Left hindlimb (tissue), 1 donor: ENCODE measurements around the gene DCC.
"Not testable (repeated sequence)": the region's sequence is repeated elsewhere in the genome, so short reads cannot be mapped to it uniquely, and the experiment has no call there.

Source experiments
- DNase-seq: peaks from one replicate; pipeline ENCODE4 v3.0.0-alpha.2; 2018

The DCC gene

DNA sequence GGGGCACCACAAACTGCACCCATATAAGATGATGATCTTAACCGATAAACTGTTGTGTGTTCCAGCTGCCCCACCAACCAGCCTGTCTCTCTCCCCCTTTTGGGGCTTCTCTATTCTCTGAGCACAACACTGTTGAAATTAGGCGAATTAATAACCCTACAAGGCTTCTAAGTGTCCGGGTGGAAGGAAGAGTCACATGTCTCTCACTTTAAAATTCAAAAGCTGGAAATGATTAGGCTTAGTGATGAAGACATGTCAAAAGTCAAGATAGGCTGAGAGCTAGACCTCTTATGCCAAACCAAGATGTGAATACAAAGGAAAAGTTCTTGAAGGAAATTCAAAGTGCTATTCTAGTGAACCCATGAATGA lies 1102.4 kb downstream of the DCC start:
- DNase-seq, result no peak

DNA sequence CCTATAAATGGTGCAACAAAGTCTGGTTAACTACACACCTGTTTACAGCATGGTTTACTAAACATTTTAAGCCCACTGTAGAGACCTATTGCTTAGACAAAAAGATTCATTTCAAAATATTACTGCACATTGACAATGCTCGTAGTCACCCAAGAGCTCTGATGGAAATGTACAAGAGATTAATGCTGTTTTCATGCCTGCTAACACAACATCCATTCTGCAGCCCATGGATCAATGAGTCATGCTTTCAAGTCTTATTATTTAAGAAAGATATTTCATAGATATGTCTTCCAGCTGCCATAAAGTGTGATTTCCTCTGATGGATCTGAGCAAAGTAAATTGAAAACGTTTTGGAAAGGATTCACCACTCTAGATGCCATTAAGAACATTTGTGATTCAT lies 1103.3 kb downstream of the DCC start:
- DNase-seq, result no peak

DNA sequence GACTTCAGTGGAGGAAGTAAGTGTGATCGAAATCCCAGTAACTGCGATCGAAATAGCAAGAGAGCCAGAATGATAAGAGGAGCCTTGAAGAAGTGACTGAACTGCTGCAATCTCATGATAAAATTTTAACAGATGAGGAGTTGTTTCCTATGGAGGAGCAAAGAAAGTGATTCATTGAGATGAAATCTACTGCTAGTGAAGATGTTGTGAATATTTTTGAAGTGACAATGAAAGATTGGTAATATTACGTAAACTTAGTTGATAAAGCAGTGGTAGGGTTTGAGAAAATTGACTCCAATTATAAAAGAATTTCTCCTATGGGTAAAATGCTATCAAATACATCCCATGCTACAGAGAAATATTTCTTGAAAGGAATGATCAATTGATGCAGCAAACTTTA lies 1103.8 kb downstream of the DCC start:
- no peak for DNase-seq

DNA sequence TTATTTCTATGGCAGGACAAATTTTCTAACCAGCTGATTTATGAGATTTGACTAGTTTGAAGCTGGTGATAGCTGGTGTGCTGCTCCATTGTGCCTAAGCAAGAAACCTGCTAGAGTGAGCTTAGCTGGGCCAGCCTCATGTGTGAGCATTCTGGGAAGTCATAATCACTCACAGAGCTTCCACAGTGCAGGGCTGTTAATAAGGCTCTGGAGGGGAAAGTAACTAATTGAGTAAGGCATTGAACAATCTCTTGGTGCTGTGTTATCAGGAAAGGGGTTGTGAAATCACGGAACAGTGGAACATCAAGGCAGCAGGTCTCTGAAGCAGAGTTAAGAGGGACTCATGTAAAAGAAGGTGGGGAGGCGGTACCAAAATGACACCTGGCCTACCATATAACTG lies 1111.9 kb downstream of the DCC start:
- DNase-seq, result no peak

DNA sequence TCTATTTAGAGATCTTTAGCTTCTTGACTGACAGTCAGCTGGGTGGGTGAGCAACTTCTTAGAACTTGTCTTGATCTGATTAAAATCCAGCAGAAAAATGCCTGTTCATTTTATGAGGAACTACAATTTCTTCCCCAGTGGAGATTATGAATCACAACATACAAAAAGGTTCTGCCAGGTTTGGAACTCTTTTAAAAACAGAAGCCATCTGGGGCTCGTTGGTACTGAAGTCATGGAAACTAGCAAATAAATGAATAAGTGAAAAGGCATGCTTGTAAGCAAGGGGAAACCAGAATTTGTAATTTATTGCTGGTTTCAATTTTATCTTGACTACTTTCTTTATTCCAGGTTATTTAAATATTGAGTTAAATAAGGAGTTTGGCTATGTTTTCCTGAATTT lies 1117.1 kb downstream of the DCC start:
- DNase-seq, result no peak

DNA sequence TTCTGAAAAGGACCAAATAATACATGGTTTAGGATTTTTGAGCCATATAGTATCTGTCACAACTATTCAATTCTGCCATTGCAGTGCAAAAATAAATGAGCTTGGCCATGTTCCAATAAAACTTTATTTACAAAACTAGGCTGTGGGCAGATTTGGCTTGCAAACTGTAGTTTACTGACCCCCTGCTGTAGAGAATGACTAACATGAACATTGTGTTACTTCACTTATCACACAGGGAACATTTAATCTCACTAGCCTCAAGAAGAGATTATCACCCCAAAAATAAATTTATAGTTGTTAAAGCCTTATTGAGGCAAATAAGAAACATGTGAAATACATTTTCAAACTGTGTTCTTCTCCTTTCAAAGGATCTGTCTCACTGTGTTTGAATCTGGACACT lies 1118.3 kb downstream of the DCC start:
- DNase-seq, result no peak

DNA sequence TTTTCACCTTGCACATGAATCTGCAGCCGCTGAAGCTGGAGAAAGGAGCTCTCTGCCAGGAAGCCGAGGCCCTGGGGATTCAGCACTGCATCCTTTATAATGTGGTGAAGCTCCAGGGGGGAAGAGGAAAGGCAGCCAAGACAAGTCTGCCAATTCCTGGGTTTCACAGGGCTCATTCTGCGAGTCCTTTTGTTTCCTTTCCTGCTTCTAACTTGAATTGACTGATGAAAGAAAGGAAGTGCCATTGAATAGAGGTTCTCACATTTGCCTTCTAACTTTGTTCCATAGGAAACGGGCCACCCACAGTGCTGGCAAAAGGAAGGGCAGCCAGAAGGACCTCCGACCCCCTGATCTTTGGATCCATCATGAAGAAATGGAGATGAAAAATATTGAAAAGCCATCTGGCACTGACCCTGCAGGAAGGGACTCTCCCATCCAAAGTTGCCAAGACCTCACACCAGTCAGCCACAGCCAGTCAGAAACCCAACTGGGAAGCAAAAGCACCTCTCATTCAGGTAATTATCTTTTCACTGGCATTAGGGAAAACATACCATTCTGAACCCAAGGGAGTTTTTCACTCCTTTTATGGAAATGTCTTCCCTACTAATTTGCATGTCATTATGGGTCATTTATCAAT lies 1119.1 kb downstream of the DCC start:
- DNase-seq, result no peak

DNA sequence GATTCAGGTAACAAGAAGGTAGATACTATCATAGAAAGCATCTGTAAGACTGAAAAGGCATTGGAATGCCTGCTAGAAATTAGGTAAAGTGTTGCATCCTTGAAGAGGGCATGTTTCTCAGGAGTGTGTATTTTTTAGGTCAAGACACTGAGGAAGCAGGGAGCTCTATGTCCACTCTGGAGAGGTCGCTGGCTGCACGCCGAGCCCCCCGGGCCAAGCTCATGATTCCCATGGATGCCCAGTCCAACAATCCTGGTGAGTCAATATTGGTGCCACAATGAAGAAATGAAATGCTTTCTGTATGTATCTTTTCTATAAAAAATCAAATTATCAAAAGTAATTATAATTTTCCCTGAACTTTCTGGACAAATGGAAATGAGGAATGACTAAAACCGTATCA lies 1127.8 kb downstream of the DCC start:
- no peak for DNase-seq

DNA sequence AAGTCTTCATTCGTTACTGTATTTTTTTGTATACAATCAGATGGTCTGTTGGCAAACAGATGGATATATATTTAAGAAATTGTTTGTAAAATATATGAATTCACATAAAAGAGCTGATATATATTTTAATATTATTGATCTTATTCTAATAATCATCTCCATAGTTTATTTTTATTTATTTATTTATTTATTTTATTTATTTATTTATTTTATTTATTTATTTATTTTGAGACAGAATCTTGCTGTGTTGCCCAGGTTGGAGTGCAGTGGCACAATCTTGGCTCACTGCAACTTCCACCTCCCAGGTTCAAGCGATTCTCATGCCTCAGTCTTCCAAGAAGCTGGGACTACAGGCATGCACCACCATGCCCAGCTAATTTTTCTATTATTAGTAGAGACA lies 1128.2 kb downstream of the DCC start:
- not testable (repeated sequence) for DNase-seq

DNA sequence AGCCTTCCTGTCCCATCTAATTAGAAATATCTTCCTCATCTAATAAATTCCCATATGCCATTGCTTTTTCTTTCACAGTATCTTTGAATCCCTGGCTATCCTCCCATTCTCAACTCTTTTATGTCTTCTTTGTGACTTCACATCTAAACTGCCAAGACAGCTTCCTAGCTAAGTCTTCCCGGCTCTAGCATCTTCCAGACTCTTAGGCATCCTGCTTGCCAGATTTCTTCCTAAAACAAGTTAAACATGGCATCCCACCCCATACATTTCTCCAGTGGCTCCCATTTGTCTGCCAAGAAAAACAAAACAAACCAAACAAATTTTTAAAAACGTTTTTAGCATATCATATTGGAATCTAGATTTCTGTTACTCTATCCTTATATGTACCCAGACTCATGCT lies 1132.5 kb downstream of the DCC start:
- no peak for DNase-seq

DNA sequence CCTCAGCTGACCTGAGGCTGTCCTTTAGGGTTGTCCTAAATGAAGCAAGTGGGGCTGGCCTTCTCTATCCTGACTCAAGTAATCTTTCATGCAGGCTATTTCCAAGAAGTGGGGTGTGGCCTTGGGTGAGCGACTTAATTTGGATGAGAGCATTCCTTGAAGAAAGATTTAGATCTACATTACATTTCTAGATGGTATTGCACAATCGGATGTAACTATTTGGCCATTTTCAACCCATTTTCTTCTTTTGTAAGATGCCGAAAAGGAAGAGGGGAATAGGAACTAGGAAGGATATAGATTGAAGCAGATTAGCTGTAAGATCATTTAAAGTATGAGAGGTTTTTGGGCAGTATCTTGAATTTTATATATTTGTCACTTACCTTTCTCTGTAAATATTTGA lies 1138.2 kb downstream of the DCC start:
- no peak for DNase-seq

DNA sequence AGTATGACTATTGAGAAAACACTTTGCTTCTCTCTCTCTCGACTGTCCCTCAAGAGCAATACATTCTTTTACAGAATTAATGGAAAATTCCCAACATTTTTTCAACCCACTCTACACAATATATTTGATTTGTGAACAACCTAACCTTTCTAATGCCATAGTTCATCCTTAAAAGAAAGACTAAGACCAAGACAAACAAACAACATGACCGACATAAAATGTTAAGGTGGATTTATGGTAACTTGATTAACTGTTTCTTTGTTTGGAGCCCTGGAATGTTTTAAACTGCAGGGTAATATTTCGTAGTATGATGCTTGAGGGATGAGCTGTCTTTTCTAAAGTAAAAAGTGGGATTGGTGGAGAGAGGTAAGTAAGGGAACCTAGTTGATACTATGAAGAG lies 1146.3 kb downstream of the DCC start:
- DNase-seq, result no peak

DNA sequence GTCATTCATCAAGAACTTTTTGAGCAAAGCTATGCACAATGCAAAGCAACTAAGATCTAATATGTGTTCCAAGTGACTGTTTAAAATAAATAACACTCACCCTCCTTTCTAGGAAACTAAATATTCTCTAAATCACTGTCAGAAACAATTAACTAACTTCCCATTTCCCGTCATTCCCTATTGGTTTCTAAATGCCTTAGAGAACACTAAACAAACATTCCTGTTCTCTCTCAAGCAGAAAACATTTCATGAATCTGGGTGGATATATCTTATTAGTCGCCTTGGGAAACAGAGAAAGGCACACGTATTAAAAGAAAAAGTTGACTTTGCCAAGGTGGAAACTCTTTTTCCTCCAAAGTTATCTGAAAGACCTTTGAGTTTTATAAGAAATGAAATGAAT lies 1149.3 kb downstream of the DCC start:
- DNase-seq, result no peak

DNA sequence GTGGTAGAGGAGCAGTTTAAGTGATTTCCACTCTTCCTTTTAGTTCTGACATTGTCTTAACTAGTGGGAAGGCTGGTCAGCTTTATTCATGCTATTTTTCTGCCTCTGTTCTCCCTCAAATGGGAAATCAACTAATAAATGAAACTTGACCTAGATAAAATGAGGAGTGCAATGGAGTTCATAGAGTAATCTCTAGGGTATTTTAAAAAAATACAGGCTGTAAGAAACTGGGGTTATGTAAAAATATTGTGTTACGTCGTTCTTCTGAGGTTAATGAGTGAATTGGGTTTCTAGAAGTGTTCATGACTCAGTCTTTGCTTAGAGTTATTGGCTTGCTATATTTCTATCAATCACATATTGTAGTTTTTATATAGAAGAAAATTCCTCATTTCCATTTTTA lies 1150.0 kb downstream of the DCC start:
- DNase-seq, result no peak

DNA sequence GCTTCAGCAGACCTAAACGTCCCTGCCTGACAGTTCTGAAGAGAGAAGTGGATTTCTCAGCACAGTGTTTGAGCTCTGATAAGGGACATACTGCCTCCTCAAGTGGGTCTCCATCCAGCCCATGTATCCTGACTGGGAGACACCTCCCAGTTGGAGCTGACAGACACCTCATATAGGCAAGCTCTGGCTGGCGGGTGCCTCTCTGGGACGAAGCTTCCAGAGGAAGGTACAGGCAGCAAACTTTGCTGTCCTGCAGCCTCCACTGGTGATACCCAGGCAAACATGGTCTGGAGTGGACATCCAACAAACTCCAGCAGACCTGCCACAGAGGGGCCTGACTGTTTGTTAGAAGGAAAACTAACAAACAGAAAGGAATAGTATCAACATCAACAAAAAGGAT lies 1156.0 kb downstream of the DCC start:
- no peak for DNase-seq

DNA sequence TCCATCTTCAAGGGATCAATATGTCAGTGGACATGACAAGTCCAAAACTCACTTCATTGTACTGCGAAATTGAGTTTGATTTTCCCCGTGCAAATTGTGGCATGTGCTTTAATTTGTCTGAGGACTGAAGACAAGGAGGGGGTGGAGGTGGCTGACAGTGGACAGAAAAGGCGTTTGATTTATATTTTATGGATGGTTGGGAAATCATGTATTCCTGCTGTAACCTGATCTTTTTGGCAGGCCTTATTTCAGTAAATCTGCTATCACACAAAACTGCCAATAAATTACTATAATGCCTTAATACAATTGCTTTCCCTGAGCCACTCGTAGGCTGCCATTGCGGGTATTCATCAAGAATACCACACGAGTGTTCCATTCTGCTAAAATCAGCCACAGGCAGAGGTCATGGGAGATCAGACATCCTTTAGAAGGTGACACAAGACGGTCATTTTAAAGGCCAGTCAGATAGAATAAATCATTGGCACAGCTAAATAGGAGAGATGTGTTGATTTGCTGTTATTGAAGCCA lies 1164.0 kb downstream of the DCC start:
- DNase-seq, result no peak

DNA sequence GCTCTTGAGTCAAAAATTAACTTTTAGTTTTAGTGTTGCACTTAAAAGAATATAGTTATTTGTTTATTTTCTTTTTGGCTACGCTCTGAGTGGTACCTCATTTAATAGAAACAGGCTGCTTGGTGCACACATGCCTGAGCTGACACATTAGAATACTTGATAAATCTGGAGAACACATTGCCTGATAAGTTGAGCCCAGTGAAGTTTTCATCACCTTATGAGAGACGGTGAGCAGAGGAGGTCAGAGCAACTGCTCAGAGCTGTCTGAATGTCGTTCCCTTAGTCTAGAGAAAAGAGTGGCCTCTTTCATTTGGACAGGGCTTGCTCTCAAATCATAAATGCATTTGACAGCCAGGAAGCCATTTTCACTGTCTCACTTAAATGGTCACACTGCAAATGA lies 1168.5 kb downstream of the DCC start:
- no peak for DNase-seq

DNA sequence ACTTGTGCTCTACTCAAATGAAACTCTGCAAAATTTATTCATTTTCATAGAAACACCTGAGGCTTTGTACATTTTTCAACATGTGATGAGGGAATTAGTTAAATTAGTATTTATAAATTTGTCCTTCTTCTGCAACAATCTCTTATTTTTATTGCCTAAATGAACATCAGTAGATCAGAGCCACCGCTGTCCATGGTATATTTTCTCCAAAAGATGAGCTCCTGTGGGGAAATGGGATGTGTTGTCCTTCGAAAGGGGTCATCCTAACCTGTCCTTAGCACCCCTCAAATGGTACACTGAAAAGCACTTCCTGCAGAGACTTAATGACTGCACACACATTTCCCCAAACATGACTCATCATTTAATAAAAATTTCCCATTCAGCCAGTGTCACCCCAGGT lies 1169.9 kb downstream of the DCC start:
- no peak for DNase-seq

DNA sequence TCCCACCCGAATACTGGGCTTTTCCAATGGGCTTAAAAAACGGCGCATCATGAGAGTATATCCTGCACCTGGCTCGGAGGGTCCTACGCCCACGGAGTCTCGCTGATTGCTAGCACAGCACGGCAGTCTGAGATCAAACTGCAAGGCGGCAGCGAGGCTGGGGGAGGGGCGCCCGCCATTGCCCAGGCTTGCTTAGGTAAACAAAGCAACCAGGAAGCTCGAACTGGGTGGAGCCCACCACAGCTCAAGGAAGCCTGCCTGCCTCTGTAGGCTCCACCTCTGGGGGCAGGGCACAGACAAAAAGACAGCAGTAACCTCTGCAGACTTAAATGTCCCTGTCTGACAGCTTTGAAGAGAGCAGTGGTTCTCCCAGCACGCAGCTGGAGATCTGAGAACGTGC lies 1171.7 kb downstream of the DCC start:
- not testable (repeated sequence) for DNase-seq

DNA sequence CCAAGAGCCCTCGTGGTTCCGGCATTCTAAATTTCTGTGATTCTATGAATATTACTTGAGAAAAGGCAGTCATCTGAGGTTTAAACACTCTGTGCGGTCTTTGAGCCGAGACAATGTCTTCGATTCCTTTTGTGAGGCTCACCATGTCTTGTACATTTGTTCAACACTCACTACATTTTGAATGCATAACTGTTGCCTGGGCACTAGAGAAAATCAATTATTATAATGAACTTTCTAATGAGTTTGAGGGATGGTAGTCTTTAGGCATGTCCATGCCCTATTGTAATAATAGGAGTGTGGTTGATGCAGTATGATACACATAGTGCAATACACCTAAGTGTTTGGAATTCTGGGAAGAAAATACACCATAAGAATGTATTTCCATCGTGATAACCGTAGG lies 1181.1 kb downstream of the DCC start:
- no peak for DNase-seq

DNA sequence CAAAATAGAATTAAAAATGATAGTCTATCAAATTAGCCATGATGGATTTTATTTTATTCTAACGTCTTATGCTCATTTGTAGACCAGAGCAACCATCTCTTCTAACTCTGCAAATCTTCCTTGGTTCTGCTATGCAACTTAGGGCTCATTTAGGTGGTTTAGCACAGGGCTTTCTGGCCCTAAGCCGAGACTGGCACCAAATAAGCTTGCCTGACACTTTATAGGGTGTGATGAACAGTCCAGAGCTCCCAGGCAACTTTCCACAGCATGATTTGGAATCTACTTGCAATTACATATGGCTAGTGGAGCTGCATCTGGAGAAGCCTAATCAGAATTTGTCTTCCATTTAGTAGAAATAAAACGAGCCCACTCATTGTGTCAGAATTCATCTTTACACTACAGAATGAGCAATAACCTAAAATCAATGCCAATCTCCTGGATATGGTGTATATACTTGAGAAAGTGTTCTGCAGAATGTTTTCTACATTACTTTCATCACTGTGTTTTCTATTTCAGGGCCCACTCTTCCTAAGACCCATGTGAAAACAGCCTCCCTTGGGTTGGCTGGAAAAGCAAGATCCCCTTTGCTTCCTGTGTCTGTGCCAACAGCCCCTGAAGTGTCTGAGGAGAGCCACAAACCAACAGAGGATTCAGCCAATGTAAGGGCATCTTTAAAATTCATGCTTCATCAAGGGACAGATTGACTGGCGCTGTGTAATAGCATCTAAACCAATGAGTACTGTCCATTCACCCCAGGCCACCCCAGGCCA lies 1186.3 kb downstream of the DCC start:
- DNase-seq, result no peak

DNA sequence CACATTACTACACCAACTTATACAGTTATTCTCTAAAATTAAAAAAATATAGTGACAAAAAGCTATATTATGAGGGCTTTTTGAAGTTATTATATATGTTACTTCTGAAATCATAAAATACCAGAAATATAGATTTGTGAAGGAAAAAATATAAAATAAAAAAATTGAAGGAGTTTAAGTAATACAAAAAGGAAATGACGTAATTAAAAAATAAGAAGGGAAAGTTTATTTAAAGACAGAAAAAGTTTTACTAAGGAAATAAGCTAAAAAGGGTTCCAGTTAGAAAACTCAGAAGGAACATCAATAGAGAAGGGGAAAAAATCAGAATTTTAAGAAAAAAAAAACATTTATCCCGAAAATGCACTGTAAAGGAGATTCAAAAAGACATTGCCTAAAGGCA lies 1187.4 kb downstream of the DCC start:
- DNase-seq, result no peak

DNA sequence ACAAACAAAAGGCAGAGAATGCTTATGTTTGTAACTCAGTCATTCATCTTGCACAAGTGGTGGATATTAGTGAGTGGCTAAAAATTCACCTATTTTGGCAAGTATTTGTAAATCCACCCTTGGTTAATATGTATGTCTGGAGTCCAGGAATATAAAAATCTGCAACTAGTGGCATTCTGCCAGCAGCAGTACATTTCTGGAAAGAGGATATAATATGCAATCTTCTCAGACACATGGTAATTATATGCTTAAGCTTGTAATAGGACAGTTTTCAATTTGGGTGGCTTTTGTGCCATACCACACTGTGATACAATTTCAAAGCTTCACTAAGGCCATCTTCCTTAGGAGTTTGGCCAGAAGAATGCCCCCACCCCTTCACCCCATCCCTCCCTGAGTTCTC lies 1191.2 kb downstream of the DCC start:
- DNase-seq, result no peak

DNA sequence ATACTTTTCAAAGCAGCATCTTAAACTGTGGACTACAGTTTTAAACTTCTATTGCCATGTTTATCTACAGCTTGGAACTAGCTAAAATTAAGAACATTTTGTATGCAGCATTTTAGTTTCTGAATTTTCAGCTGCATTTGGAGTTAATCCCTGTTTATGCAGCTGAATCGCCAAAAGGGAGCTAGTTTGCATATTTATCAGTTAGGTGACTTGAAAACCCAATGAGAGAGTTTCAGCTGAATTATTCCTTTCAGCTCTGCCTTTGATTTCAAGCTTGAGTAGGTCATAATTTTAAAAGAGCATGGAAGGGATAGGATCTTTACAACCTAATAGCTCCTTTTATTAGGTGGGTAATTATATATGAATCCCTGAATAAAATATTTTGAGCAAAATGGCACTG lies 1191.9 kb downstream of the DCC start:
- no peak for DNase-seq

DNA sequence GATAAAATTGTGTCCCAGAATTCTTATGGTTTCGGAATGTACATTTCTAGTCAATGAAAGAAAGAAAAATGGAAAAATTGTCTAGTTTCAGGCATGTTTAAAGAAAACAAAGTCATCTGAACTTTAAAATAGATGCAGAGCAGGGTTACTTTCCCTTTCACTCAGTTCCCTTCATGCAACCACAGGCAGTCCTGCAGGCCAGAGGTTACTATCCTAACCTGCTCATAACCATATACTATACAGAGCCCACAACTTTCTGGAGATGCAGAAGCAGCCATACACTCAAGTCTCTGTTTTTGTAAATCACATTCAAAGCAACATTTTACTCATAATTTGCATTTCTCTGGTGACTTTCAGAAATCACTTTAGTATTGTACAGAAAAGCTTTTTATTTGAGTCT lies 1194.2 kb downstream of the DCC start:
- no peak for DNase-seq
